OCI-M2 (cell line): Measurements from ENCODE around the gene GPC1.
"Not testable (repeated sequence)": the region's sequence is repeated elsewhere in the genome, so short reads cannot be mapped to it uniquely, and the experiment has no call there.

Experiments
- DNase-seq: peaks from one replicate; lab custom pipeline; 2025; ENCODE audit not compliant: unreplicated experiment; lab: John Stamatoyannopoulos, UW

Gene GPC1

GRCh38 chr2:240465765-240466578, 30.5 kb downstream of the GPC1 start:
- no peak for DNase-seq

- DNase-seq = no peak
Observed at GRCh38 chr2:240466579-240467148, 31.2 kb downstream of the GPC1 start.

- DNase-seq = no peak
Observed at GRCh38 chr2:240467149-240467642, 31.7 kb downstream of the GPC1 start.

GRCh38 chr2:240467659-240468302, 32.3 kb downstream of the GPC1 start:
- DNase-seq = no peak

GRCh38 chr2:240468303-240469238, 33.1 kb downstream of the GPC1 start:
- no peak for DNase-seq

GRCh38 chr2:240469239-240469636, 33.8 kb downstream of the GPC1 start:
- no peak for DNase-seq

GRCh38 chr2:240469740-240470139, 34.3 kb downstream of the GPC1 start:
- DNase-seq = no peak

GRCh38 chr2:240472078-240472790, 36.8 kb downstream of the GPC1 start:
- no peak for DNase-seq

GRCh38 chr2:240473211-240473610, 37.7 kb downstream of the GPC1 start:
- no peak for DNase-seq

GRCh38 chr2:240477916-240478315, 42.5 kb downstream of the GPC1 start:
- no peak for DNase-seq

GRCh38 chr2:240478346-240479110, 43.1 kb downstream of the GPC1 start:
- no peak for DNase-seq

- DNase-seq = no peak
Observed at GRCh38 chr2:240479111-240479501, 43.6 kb downstream of the GPC1 start.

GRCh38 chr2:240480834-240481623, 45.6 kb downstream of the GPC1 start:
- no peak for DNase-seq

- no peak for DNase-seq
Observed at GRCh38 chr2:240481720-240482119, 46.3 kb downstream of the GPC1 start.

GRCh38 chr2:240482141-240482540, 46.7 kb downstream of the GPC1 start:
- no peak for DNase-seq

GRCh38 chr2:240491483-240491882, 56.0 kb downstream of the GPC1 start:
- no peak for DNase-seq

GRCh38 chr2:240494194-240494793, 58.8 kb downstream of the GPC1 start:
- DNase-seq = no peak

GRCh38 chr2:240494942-240495341, 59.5 kb downstream of the GPC1 start:
- not testable (repeated sequence) for DNase-seq
